ENCODE measurements around the gene XXYLT1.
"Not testable (repeated sequence)": the region's sequence is repeated elsewhere in the genome, so short reads cannot be mapped to it uniquely, and the experiment has no call there.

XXYLT1 gene

DNA sequence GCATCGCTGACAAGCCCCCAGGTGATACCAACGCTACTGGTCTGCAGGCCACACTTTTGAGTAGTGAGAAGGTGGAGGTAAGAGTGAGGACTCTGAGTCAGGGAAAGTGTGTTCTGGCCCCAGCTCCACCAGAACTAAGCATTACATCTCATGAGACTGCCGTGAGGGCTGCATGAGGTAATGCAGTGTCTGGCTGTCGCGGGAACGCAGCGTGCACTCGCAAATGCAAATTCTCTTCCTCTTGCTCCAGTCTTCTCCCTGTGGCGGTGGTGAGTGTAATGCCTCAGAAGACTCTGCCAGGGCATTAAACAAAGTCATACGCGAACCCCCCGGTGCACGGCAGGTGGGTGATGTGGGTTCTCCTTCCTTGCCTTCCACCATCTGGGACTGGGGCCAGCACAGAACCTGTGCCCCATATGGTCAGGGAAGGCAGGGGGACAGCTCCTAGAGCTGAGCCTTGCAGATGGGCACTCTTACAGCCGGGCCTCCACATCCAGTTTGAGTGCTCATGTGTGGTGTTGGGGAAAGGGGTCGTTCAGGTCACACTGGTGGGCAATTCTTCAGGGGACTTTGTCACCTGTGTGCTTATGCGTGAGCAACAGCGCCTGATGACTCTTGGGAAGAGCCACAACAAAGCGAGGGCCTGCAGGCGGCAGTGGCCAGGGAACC lies 175.8 kb downstream of the XXYLT1 start:
- DNase-seq: no peak

DNA sequence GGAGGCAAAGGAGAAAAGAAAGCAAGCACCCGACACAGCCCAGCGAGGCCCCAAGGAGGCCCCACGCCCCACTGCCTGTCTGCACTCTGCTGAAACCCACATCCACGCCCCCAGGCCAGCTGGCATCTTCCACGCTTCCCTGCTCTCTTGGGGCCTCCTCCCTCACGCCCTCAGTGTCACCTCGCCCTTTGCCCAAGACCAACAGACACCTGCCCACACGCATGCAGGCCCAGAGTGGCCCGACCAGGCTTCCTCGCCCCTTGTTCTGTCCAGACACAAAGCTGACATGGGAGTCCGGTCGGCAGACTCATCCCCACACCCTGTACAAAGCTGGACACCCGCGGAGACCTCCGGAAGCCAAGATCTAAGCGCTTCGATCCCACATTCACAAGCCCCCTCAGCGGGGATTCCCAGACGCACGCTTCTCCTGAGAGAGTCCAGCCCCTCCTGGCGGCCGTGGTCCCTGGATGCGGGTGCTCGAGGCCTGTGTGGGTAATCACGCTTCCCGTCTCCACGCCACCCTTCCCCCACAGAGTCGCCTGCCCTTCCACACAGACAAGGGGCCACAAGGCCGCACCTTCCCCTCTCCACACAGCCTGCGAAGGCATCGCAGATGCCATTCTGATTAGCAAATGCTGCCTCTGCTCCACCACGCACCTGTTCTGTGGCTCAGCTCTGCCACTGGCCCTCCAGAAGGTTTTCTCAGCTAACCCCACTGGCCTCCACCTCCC lies 176.6 kb downstream of the XXYLT1 start:
- DNase-seq: peak; percentile 59

DNA sequence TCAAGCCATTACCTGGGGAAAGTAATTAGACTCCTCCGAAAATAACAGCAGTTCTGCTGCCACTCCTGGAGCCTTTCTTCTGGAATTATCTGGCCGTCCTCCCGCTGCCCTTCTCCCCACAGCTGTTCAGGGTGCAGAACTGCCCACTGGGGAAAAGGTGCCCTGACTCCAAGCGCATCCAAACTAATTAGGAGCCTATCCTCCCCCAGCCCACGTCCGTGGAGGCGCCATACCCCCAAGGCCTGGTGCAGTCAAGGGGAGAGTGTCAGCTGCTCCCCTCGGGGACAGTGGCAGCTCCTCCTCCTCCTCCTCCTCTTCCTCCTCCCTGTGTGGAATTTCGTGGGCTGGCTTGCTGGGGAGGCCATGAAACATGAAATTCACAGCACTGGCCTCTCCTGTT lies 177.2 kb downstream of the XXYLT1 start:
- no peak for DNase-seq

DNA sequence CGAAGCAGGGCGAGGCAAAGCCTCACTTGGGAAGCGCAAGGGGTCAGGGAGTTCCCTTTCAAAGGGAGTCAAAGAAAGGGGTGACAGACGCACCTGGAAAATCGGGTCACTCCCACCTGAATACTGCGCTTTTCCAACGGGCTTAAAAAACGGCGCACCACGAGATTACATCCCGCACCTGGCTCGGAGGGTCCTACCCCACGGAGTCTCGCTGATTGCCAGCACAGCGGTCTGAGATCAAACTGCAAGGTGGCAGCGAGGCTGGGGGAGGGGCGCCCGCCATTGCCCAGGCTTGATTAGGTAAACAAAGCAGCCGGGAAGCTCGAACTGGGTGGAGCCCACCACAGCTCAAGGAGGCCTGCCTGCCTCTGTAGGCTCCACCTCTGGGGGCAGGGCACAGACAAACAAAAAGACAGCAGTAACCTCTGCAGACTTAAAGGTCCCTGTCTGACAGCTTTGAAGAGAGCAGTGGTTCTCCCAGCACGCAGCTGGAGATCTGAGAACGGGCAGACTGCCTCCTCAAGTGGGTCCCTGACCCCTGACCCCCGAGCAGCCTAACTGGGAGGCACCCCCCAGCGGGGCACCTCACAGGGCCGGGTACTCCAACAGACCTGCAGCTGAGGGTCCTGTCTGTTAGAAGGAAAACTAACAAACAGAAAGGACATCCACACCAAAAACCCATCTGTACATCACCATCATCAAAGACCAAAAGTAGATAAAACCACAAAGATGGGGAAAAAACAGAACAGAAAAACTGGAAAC lies 182.9 kb downstream of the XXYLT1 start:
- DNase-seq: not testable (repeated sequence)

DNA sequence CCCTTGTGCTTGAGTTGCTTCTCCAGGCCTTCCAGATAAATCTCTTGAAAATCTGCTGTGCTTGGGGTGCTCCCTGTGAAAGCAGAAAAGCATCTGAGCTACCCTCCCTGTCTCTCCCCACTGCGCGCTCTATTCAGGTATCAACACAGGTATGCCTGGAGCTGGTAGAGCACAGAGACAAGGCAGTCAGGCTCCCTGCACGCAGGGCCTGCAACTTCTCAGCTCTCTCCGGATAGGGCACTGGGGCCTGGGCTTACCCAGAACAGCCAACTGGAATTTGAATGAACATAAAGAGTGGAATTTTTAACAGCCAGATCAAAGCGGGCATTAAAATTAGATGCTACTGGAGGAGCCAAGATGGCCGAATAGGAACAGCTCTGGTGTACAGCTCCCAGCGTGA lies 183.6 kb downstream of the XXYLT1 start:
- DNase-seq: no peak

DNA sequence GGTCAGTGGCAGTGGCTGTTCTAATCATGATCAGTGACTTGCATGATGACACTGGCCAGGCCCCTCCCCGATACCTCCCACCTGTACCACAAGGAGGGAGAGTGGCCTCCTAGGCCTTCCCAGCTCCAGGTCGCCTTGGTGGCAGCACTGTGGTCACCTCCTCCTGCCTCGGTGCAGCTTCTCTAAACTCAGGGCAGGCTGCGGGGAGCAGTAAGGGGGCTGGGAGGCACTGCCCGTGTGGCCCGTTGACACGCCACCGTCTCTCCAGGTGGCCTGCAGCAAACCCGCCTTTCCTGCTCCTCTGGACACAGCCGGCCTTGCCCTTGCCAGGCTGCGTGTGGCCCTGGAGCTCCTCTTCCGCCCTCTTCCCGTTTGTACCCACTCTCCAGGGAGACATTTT lies 184.1 kb downstream of the XXYLT1 start:
- no peak for DNase-seq

DNA sequence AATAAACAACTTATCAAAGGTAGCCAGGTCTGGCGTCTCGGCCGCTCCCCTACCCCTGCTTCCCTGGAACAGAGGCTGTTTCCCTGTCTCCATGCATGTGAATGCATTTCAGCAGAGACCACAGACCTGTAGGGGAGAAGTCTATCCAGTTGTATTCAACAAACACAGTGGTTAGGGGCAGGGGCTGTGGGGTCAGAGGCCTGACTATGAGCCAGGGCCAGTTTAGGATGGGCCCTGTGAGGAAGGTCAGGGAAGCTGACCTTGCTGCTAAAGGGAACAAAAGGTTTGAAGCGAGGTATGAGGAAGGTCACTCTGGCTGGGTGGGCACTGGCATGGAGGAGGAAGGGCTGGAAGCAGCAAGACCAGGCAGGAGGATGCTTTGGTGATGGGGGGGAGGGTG lies 184.6 kb downstream of the XXYLT1 start:
- DNase-seq: no peak

DNA sequence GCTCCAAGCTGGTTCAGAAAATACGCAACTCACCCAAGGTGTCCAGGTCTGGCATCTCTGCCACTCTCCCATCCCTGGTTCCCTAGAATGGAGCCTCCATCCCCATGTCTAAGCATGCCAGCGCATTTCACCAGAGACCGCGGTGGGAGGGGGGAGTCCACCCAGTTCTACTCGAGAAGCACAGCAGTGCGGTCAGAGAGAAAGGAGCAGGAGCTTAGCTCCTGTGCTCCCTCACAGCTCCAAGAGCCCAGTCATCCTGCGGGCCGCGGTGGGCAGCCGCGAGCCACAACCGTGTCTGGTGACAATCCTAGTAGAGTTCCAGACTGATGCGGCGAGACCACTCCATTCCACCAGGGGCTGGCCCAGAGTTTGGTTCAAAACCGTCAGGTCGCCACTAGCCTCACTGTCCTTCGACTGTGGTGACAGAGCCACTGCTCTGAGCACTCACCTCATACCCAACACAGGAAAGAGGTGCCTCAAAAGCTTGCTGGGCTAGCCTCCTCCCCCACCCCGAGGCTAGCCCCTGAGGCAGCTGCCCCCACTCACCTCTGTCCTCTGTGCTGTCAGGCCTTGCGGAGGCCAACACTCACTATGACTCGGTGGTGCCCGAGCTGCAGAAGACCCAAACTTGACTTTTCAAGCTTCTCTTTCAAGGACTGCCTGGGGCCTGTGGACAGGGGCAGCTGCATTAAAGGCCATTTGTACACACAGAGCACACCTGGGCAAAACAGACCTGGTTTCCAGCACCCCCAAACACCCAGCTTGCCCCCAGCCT lies 185.4 kb downstream of the XXYLT1 start:
- DNase-seq: no peak

DNA sequence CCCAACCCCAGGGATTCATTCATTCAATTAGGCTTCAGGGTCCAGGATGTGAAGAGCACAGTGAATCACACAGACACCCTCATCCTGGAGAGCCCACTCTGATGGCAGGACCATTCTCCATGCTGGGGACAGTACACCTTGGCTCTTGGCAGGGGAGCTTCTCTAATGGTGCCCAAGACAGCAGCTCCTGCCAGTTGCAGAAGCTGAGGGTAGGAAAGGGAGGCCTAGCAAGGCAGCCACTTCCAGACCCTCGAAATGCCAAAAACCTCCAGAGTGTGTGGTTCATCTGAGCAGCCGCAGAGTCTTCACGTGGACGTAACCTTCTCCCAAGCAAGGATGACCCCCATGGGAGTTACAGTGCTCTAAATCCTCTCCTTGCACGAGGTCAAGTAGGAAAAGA lies 186.2 kb downstream of the XXYLT1 start:
- no peak for DNase-seq

DNA sequence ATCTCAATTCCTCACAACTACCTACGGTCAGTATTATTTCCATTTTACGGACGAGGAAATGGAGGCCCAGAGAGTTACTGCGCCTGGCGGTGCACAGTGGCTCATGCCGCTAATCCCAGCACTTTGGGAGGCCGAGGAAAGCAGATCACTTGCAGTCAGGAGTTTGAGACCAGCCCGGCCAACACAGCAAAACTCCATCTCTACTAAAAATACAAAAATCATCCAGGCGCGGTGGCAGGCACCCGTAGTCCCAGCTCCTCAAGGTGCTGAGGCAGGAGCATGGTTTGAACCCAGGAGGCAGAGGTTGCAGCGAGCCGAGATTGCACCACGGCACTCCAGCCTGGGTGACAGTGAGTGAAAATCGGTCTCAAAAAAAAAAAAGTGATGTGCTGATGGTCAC lies 187.3 kb downstream of the XXYLT1 start:
- DNase-seq: no peak

DNA sequence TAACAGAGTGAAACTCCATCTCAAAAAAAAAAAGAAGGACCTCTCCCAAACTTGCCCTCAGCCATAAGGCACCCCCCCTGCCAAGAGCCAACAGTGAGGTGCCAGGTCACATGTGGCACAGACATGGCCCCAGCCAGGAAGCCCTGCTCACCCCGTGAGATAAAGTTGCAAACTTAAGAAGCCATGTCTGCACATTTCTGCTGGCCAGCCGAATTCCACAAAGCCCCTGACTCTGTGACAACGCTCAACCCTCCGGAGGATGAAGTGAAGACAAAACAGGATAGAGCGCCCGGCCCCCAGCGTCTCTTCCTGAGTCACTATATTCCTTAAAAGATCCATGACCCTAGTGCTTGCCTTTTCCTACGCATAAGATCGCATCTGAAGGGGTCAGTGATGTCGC lies 188.1 kb downstream of the XXYLT1 start:
- no peak for DNase-seq

DNA sequence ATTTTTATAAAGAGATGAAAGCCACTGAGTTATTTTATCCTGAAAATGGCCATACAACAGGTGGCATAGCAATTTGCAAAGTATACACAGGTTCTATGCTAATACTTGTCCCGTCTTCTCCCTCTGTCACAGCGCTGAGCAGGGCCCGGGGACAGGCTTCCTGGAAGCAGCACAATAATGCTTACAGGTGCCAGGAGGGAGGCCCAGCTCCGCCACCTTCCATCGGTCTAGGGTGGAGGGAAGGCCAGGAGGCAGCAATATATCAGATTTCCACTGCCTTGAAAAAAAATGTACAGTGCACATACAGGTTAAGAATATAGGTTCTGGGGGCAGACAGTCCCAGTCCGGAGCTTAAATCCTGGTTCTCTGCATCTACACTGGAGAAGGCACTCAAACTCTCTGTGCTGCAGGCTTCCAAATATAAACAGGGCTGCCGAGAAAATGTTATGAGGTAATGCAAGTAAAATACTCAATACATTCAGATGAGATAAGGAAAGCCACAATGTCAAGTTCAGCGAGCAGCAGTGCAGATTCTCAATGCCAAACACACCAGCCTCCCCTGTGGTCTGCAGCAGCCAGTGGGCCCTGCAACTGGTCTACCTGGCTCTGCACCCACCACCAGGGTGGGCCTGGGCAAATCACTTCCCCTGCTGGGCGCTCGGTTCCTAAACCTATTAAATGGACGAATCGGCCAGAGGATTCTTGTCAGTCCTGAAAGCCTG lies 189.6 kb downstream of the XXYLT1 start:
- DNase-seq: no peak

DNA sequence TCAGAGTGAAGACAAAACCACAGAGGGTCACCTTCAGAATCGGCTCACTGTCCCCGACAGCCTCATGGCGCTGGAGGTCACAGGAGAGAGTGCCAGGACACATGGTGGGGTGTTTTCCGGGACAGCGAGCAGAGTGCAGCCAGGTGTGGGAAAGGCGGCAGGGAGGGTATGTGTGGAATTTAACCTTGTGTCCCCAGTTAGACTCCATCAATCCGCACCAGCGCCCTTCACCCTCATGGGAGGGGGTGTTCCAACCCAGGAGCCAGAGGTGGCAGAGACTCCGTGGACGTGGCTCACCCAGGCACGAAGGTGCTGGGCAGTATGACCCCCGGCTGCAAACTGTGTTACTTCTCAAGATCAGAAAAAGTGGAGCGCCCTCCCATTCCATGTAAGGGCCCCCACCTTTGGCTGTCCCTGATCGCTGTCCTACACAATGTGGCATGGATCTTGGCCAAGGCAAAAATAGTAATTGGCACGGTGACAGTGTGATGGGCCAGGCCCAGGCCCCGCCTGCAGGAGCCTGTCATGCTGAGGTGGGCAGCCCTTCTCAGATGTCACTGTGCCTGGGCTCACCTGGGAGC lies 190.3 kb downstream of the XXYLT1 start:
- DNase-seq: no peak

DNA sequence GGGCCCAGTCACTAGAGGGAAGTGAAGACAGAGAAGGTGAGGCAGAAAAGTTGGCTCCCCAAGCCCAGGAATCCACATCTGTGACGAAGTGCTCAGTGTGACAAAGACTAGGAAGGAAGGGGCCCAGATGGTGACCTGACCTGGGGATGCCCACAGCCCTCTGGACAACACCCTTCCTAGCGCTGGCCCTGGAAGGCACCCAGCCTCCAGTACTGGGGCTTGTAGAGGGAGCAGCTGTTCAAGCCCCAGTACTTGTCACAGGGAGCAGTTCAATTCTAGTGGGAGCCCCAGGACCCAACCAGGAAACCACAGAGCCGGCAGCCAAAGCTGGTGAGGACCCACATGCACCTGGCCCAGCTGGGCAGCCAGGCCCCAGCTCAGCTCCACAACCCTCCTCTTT lies 190.8 kb downstream of the XXYLT1 start:
- DNase-seq: no peak

DNA sequence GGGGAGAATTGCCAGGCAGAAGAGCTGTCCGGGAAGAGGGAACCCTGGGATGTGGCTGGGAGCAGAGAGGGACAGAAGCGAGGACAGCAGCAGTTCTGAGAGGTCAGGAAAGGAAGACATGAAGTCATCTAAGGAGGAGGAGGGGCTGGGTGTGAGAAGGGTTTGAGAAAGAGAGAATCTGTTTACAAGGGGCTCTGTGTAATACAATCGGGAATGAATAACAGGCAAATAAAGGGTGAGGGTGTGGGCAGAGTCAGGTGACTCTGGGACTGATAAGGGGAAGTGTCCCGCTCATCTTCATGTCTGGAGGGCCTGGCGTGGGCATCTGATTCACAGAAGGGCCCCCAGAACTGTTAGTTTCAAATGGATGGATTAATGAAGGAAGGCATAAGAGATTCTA lies 191.3 kb downstream of the XXYLT1 start:
- no peak for DNase-seq

DNA sequence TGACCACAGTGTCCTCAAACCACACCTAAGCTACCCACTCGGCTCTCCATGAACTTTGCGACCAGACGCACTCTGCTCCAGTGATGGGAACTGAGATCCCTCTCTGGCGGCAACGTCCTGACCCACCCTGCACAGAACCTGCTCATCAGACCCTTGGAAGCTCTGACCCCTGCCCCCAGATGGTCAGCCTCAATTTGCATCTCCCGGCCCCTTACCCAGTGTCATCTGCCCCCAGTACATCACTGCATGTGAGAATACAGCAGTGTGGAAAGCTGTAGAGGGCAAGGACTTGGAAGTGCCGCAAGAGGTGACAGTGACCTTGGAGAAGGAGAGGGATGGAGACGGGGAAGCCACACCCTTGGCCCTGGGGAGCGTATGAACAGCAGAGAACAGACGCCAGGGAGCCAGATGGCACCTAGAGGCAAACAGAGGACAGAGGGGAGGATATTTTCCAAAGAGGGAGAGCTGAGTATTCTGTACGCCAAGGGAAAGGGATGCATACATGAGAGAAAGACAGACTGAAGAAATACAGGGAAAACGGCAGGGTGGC lies 192.0 kb downstream of the XXYLT1 start:
- DNase-seq: no peak

DNA sequence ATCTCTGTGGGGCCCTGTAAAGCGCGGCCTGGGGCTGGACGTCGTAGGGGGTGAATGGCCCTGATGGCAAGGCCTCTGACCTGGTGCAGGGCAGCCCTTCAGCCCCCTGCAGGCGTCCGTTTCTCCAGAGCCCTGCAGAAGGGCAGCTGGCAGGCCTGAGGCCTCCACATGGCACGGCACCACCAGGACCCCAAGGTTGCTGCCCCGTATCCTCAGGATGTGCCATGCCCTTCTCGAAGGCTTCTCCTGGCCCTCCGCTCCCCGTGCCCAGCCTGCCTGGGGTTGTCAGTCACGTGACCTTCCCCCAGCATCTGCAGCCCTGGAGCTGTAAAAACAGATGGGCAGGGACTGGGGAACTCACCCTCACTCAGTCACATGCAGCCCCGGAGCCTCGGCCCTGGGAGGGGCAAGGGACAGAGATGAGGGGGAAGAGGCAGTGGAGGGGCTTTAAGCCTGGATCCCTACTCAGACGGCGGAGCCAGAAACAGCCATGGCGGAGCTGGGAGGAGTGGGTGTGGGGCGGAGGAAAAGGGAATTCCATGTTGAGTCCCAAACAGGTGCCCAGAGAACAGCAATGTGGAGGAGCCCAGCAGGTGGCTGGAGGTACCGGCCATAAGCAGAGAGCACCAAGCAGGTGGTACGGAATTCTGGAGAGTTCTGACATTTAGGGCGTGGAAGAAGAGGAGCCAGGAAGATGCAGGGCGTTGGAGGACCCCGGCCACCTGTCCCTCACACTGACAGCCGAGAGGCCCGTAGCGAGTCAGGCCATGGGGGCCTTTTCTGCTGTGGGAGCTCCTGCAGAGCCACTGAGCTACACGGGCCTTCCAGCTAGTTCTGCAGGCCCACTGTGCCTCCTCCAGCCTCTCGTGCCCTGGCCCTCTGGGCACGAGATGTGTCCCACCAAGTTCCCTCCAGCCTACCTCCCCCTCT lies 193.1 kb downstream of the XXYLT1 start:
- no peak for DNase-seq

DNA sequence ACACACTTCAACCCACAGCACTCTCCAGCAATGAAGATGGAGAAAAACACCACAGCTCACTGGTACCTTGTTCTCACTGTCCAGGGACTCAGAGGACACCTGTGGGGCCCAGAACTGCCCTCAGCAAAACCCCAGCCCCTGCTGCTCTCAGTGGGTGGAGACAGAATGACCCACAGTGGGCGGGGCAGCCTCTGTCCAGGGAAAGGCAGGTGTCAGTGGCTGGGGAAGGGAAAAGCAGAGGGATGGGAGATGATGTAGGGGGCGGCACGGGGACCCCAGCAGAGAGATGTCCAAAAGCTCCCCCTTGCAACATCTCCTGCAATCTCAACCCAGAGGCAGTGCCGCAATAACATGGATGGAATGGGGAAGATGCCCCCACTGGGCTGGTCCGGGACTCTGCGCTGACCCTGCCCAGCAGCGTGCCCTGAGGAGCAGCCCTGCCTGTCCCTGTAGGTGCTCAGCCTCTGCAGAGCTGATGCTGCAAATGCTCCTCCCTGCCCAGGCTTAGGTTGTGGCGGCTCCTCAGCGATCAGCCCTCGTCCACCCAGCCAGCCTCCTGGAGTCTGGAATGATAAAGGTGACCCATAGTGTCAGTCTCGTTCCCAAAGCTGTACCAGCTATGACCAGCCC lies 193.9 kb downstream of the XXYLT1 start:
- DNase-seq: no peak

DNA sequence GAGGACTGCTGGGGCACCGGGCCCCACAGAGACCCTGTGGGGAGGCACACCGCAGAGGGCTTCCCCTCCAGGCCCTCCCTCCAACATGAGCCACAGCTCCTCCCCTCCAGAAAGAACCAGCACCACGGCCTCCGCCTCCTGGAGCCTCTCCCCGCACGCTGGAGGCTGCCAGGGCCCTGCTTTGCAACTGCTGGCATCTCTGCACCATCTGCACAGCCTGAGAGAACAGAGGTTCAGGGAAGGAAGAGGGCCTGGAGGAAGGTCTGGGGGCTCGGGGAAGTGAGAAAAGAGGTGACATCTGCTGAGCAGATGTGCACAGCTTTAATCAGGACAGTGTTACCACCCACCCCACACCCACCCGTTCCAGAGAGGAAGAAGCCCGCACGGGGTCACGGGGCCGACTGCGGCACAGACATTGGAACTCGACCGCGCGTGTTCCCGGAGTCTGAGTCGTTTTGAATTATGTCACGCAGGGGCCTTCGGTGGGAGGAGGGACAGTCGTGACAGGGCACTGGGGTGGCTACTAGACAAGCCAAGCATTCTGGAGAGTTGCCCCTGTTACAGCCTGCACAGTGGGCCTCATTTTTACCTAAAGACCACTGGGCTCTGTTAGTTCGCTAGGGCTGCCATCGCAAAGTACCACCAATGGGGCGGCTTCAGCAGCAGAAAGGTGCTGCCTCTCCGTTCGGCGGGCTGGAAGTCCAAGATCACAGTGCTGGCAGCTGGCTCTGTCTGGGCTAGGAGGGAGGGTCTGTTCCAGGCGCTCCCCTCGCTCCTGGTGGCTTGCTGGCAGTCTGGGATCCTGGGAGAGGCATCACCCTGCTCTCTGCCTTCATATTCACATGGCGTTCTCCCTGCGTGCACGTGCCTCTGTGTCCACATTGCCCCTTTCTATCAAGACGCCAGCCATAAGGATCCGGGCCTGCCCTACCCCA lies 194.8 kb downstream of the XXYLT1 start:
- no peak for DNase-seq
